CD1c-positive myeloid dendritic cell (primary cell): ENCODE results near the gene MBTPS1.
"Not testable (repeated sequence)": the region's sequence is repeated elsewhere in the genome, so short reads cannot be mapped to it uniquely, and the experiment has no call there.

ENCODE experiments used
- DNase-seq: peaks from one replicate; pipeline ENCODE4 v3.0.0-alpha.2; 2016; ENCODE audit errors: extremely low spot score

The MBTPS1 gene

GRCh38 chr16:84137287-84137686 lies 20.5 kb upstream of the MBTPS1 start:
- no peak for DNase-seq

- DNase-seq, result no peak
Observed at GRCh38 chr16:84136331-84137125, 19.8 kb upstream of the MBTPS1 start.

- DNase-seq, result no peak
Observed at GRCh38 chr16:84132527-84133285, 16.0 kb upstream of the MBTPS1 start.

GRCh38 chr16:84131117-84131516 lies 14.4 kb upstream of the MBTPS1 start:
- DNase-seq, result no peak

GRCh38 chr16:84124257-84125073 lies 7.7 kb upstream of the MBTPS1 start:
- DNase-seq, result no peak

- DNase-seq, result no peak
Observed at GRCh38 chr16:84121007-84121406, 4.3 kb upstream of the MBTPS1 start.

GRCh38 chr16:84120023-84120422 lies 3.3 kb upstream of the MBTPS1 start:
- peak; percentile 10 for DNase-seq

- DNase-seq, result no peak
Observed at GRCh38 chr16:84119368-84119767, 2.6 kb upstream of the MBTPS1 start.

GRCh38 chr16:84118315-84118714 lies 1.6 kb upstream of the MBTPS1 start:
- DNase-seq, result not testable (repeated sequence)

- no peak for DNase-seq
Observed at GRCh38 chr16:84117494-84117843, 727 bp upstream of the MBTPS1 start.

- DNase-seq, result no peak
Observed at GRCh38 chr16:84115919-84116719, 623 bp downstream of the MBTPS1 start.

GRCh38 chr16:84111949-84112348 lies 4.8 kb downstream of the MBTPS1 start:
- DNase-seq, result not testable (repeated sequence)

- DNase-seq, result no peak
Observed at GRCh38 chr16:84111525-84111924, 5.2 kb downstream of the MBTPS1 start.

- no peak for DNase-seq
Observed at GRCh38 chr16:84110527-84110926, 6.2 kb downstream of the MBTPS1 start.

- peak; percentile 7 for DNase-seq
Observed at GRCh38 chr16:84109598-84110335, 7.0 kb downstream of the MBTPS1 start.

- no peak for DNase-seq
Observed at GRCh38 chr16:84107921-84108320, 8.8 kb downstream of the MBTPS1 start.

- DNase-seq, result no peak
Observed at GRCh38 chr16:84105948-84106740, 10.6 kb downstream of the MBTPS1 start.

GRCh38 chr16:84105301-84105815 lies 11.4 kb downstream of the MBTPS1 start:
- no peak for DNase-seq

GRCh38 chr16:84104231-84104630 lies 12.5 kb downstream of the MBTPS1 start:
- no peak for DNase-seq

- DNase-seq, result no peak
Observed at GRCh38 chr16:84103678-84104077, 13.1 kb downstream of the MBTPS1 start.
